CD14-positive monocyte (primary cell): ENCODE measurements around the gene SREK1. TPM values are rescaled to one million over a fixed set of nuclear protein-coding genes. Genes with fewer than 3 reads are reported as not detected.

Experiments
- DNase-seq, 3 donors: peaks; one replicate each; pipeline ENCODE4 v3.0.0-alpha.2; 2011 to 2022
- H2AFZ ChIP-seq: 2 replicates; pipeline ENCODE4 v1.6.0; 2012; ENCODE audit warnings: mild to moderate bottlenecking, low read depth, low read length, inconsistent platforms; ENCODE audit not compliant: insufficient read depth, poor library complexity, severe bottlenecking
- H3K27ac ChIP-seq, 2 donors: 1 replicate in 1 of 2; 2 replicates in 1 of 2; pipeline ENCODE4 v1.5.1; 2012 to 2013; ENCODE audit warnings: low read length in 2 of 2, control low read depth in 1 of 2, inconsistent platforms in 1 of 2, low read depth in 1 of 2, mild to moderate bottlenecking in 1 of 2
- H3K27me3 ChIP-seq, 2 donors: one replicate each; pipeline versions ENCODE4 v1.6.0 to v1.6.1; 2011 to 2013; ENCODE audit warnings: low read length in 2 of 2; ENCODE audit not compliant: control insufficient read depth in 2 of 2, insufficient read depth in 2 of 2
- H3K36me3 ChIP-seq, 2 donors: replicated peaks in 1 of 2; 1 replicate in 1 of 2; 2 replicates in 1 of 2; pipeline versions ENCODE4 v1.5.1 to v1.6.1; 2012 to 2013; ENCODE audit warnings: low read length in 2 of 2, control low read depth in 1 of 2, inconsistent platforms in 1 of 2, mild to moderate bottlenecking in 1 of 2; ENCODE audit not compliant: insufficient read depth in 2 of 2, control insufficient read depth in 1 of 2
- H3K4me1 ChIP-seq, 2 donors: 1 replicate in 1 of 2; 2 replicates in 1 of 2; pipeline versions ENCODE4 v1.5.1 to v1.6.1; 2012 to 2013; ENCODE audit warnings: low read length in 2 of 2, control low read depth in 1 of 2, inconsistent platforms in 1 of 2, mild to moderate bottlenecking in 1 of 2, moderate library complexity in 1 of 2; ENCODE audit not compliant: insufficient read depth in 2 of 2, control insufficient read depth in 1 of 2
- H3K4me2 ChIP-seq: replicated peaks from 2 replicates; pipeline ENCODE3; 2012; ENCODE audit warnings: low read length, moderate library complexity, mild to moderate bottlenecking; ENCODE audit not compliant: poor library complexity, severe bottlenecking; ENCODE audit errors: extremely low read depth
- H3K4me3 ChIP-seq, 3 experiments: fragments of 200-600 bp in 1 of 3; sonication (generic) in 1 of 3; replicated peaks in 1 of 3; 1 replicate in 2 of 3; 2 replicates in 1 of 3; pipeline ENCODE4 v1.5.1; 2011 to 2013; ENCODE audit warnings: low read length in 3 of 3, mild to moderate bottlenecking in 3 of 3, control low read depth in 2 of 3, low read depth in 2 of 3, inconsistent platforms in 1 of 3, moderate library complexity in 1 of 3
- H3K79me2 ChIP-seq: 2 replicates; pipeline ENCODE4 v1.6.0; 2012; ENCODE audit warnings: mild to moderate bottlenecking, control low read depth, inconsistent platforms, low read length, moderate library complexity; ENCODE audit not compliant: insufficient read depth
- H3K9ac ChIP-seq: 2 replicates; pipeline ENCODE4 v1.6.0; 2017; ENCODE audit warnings: low read length, mild to moderate bottlenecking; ENCODE audit not compliant: insufficient read depth, poor library complexity, severe bottlenecking
- H3K9me3 ChIP-seq, 2 donors: replicated peaks in 1 of 2; 1 replicate in 1 of 2; 2 replicates in 1 of 2; pipeline versions ENCODE4 v1.5.1 to v1.6.1; 2012 to 2013; ENCODE audit warnings: low read length in 2 of 2, control low read depth in 1 of 2; ENCODE audit not compliant: control insufficient read depth in 1 of 2, insufficient read depth in 1 of 2
- H4K20me1 ChIP-seq: 2 replicates; pipeline ENCODE4 v1.6.0; 2012; ENCODE audit warnings: mild to moderate bottlenecking, low read length, control low read depth, moderate library complexity; ENCODE audit not compliant: insufficient read depth
- H3K27ac Mint-ChIP-seq, 7 donors: one replicate each; pipeline ENCODE4 v1.8.0; 2020; ENCODE audit warnings: mild to moderate bottlenecking in 7 of 7, mixed read lengths in 7 of 7, moderate library complexity in 6 of 7, inconsistent platforms in 2 of 7
- H3K27me3 Mint-ChIP-seq, 3 donors: one replicate each; pipeline ENCODE4 v1.8.0; 2021 to 2022; ENCODE audit warnings: low read depth in 3 of 3, mild to moderate bottlenecking in 3 of 3, mixed read lengths in 3 of 3, moderate library complexity in 3 of 3, inconsistent platforms in 1 of 3
- H3K36me3 Mint-ChIP-seq, 2 donors: one replicate each; pipeline ENCODE4 v1.8.0; 2020; ENCODE audit warnings: mixed read lengths in 2 of 2, inconsistent platforms in 1 of 2, mild to moderate bottlenecking in 1 of 2
- H3K4me1 Mint-ChIP-seq: one replicate; pipeline ENCODE4 v1.8.0; 2020; ENCODE audit warnings: mild to moderate bottlenecking, mixed read lengths
- H3K4me3 Mint-ChIP-seq, 2 donors: one replicate each; pipeline ENCODE4 v1.8.0; 2020; ENCODE audit warnings: mild to moderate bottlenecking in 2 of 2, mixed read lengths in 2 of 2, moderate library complexity in 1 of 2
- H3K9me3 Mint-ChIP-seq, 7 donors: one replicate each; pipeline ENCODE4 v1.8.0; 2020 to 2022; ENCODE audit warnings: mixed read lengths in 7 of 7, mild to moderate bottlenecking in 6 of 7, moderate library complexity in 6 of 7, inconsistent platforms in 2 of 7
- WGBS: methylation state at CpG from one replicate; pipeline ENCODE4 v1.1.5; 2013; ENCODE audit warnings: missing lambda C conversion rate; ENCODE audit not compliant: insufficient coverage; 5-methylcytosine and 5-hydroxymethylcytosine counted together
- intact Hi-C, 2 donors: fragments of 100-400 bp; cut with micrococcal nuclease; formaldehyde crosslinking; loops; one replicate each; pipeline versions ENCODE4 v1.15.0 to v1.15.1; 2023
- polyA plus RNA-seq, 3 donors: library from polyadenylated mRNA; depleted of rRNA in 1 of 3; unstranded in 2 of 3; stranded (reverse) in 1 of 3; fragments of 300-500 nt in 2 of 3; fragments of >200 nt in 1 of 3; fragmentation: Illumina TruSeq in 2 of 3; gene quantifications; 1 replicate in 2 of 3; 2 replicates in 1 of 3; pipeline ENCODE4 v1.2.3, GENCODE V29; 2012 to 2021
- TF ChIP-seq, protein P1 (sequence below): fragments of 200-600 bp; IDR thresholded peaks from one replicate; pipeline ENCODE4 v1.8.0; 2022; ENCODE audit warnings: antibody characterized with exemption, mild to moderate bottlenecking

Gene SREK1
- polyA plus RNA-seq, 3 donors = 6.4 to 34.8 (median 9.8) TPM

GRCh38 chr5:66130493-66130892, 13.6 kb upstream of the SREK1 start:
- no peak overlapping the region for H3K4me2 ChIP-seq
- Mint-ChIP-seq H3K4me3 (no peak overlapping the region), H3K27ac (no peak overlapping the region), H3K9me3 (peaks cover 0 to 12% (median 2%) of the 10 kb centered on the region in 7 donors), H3K36me3 (no peaks in the 10 kb centered on the region), H3K4me1 (no peaks in the 10 kb centered on the region), H3K27me3 (peaks cover 0 to 1% (median 0%) of the 10 kb centered on the region in 3 donors)
- H4K20me1 ChIP-seq = no peaks in the 10 kb centered on the region
- no peaks in the 10 kb centered on the region for H3K9me3 ChIP-seq
- intact Hi-C loops = no loop called here
- H3K27me3 ChIP-seq = no peaks in the 10 kb centered on the region
- no peak overlapping the region for H2AFZ ChIP-seq
- no peak for DNase-seq
- no peak overlapping the region for H3K9ac ChIP-seq
- H3K79me2 ChIP-seq = no peaks in the 10 kb centered on the region
- no peak overlapping the region for H3K27ac ChIP-seq
- TF ChIP-seq, protein P1, sequence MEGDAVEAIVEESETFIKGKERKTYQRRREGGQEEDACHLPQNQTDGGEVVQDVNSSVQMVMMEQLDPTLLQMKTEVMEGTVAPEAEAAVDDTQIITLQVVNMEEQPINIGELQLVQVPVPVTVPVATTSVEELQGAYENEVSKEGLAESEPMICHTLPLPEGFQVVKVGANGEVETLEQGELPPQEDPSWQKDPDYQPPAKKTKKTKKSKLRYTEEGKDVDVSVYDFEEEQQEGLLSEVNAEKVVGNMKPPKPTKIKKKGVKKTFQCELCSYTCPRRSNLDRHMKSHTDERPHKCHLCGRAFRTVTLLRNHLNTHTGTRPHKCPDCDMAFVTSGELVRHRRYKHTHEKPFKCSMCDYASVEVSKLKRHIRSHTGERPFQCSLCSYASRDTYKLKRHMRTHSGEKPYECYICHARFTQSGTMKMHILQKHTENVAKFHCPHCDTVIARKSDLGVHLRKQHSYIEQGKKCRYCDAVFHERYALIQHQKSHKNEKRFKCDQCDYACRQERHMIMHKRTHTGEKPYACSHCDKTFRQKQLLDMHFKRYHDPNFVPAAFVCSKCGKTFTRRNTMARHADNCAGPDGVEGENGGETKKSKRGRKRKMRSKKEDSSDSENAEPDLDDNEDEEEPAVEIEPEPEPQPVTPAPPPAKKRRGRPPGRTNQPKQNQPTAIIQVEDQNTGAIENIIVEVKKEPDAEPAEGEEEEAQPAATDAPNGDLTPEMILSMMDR = no peak
- no peaks in the 10 kb centered on the region for H3K4me1 ChIP-seq
- no peak overlapping the region for H3K4me3 ChIP-seq
- 100% methylated on average over 1 of the region's 1 CpG for WGBS
- no peaks in the 10 kb centered on the region for H3K36me3 ChIP-seq

DNA sequence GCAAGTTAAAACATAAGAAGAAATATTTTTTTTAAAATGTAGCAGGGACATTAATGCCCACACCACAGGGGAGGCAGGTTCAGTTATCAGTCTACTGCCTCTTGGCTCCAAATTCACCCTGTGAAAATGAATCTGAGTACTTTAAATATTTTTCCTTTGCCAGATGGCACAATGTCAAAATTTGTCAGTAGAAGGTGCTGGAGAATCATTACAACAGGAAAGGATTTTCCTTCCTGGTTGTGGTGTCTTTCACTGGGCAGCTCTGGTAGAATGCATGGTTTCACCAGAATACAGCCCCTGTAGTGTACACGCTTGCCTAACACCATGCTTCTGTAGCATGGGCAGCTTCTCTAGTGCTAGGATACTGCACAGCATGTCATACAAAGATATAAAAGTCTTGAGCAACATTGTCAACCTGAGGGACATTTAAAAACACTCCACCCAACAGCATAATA, 9.7 kb upstream of the SREK1 start:
- WGBS = 100% methylated on average over 1 of the region's 1 CpG
- no peak overlapping the region for H3K27ac ChIP-seq

More for the DNA sequence above, 9.7 kb upstream of the SREK1 start:
- Mint-ChIP-seq H3K4me3 (no peak overlapping the region), H3K27ac (no peak overlapping the region), H3K9me3 (peaks cover 0 to 13% (median 3%) of the 10 kb centered on the region in 7 donors), H3K4me1 (peaks cover 3% of the 10 kb centered on the region), H3K27me3 (no peaks in the 10 kb centered on the region), H3K36me3 (no peaks in the 10 kb centered on the region)
- H3K4me2 ChIP-seq = no peak overlapping the region
- intact Hi-C loops = no loop called here
- H3K4me3 ChIP-seq = no peak overlapping the region
- no peaks in the 10 kb centered on the region for H3K4me1 ChIP-seq
- H3K9ac ChIP-seq = no peak overlapping the region
- H3K79me2 ChIP-seq = no peaks in the 10 kb centered on the region
- no peaks in the 10 kb centered on the region for H3K36me3 ChIP-seq
- no peak overlapping the region for H2AFZ ChIP-seq
- no peaks in the 10 kb centered on the region for H3K27me3 ChIP-seq
- DNase-seq = no peak
- H3K9me3 ChIP-seq = no peaks in the 10 kb centered on the region
- H4K20me1 ChIP-seq = no peaks in the 10 kb centered on the region
- TF ChIP-seq, protein P1 = no peak
